HCT116 (cell line): ENCODE measurements around the gene TTYH3.

Experiments used
- ATF3 ChIP-seq: IDR thresholded peaks from 2 replicates; pipeline ENCODE4 v1.6.1; 2012
- CTCF ChIP-seq, 3 experiments: fragments of 200-600 bp in 1 of 3; sonication (generic) in 1 of 3; IDR thresholded peaks in 2 of 3; conservative IDR thresholded peaks in 1 of 3; 2 replicates each; pipeline ENCODE4 v1.5.1; 2012 to 2017; ENCODE audit warnings: low read depth in 2 of 3, low read length in 2 of 3, antibody characterized with exemption in 1 of 3, borderline replicate concordance in 1 of 3, control low read depth in 1 of 3, mild to moderate bottlenecking in 1 of 3, mixed read lengths in 1 of 3, mixed run types in 1 of 3, moderate library complexity in 1 of 3; ENCODE audit not compliant: insufficient read depth in 1 of 3
- EZH2phosphoT487 ChIP-seq: fragments of 200-600 bp; IDR thresholded peaks from 2 replicates; pipeline ENCODE4 v1.6.1; 2018; ENCODE audit warnings: antibody characterized with exemption, borderline replicate concordance
- POLR2AphosphoS5 ChIP-seq: IDR thresholded peaks from 2 replicates; pipeline ENCODE4 v1.6.1; 2011; ENCODE audit warnings: mild to moderate bottlenecking, low read depth, low read length, moderate library complexity
- SP1 ChIP-seq: IDR thresholded peaks from 2 replicates; pipeline ENCODE4 v1.6.1; 2012; ENCODE audit warnings: low read depth
- ZBTB33 ChIP-seq: IDR thresholded peaks from 2 replicates; pipeline ENCODE4 v1.6.1; 2011; ENCODE audit warnings: mild to moderate bottlenecking, low read length, moderate library complexity; ENCODE audit not compliant: insufficient replicate concordance; ENCODE audit errors: extremely low read depth
- ZFX ChIP-seq: fragments of 450-650 bp; IDR thresholded peaks from 2 replicates; pipeline ENCODE4 v1.6.1; 2017
- ZNF274 ChIP-seq: fragments of 200-500 bp; sonication (Bioruptor generic); IDR thresholded peaks from 2 replicates; pipeline ENCODE4 v1.6.1; 2014; ENCODE audit warnings: mild to moderate bottlenecking, low read depth, low read length, inconsistent platforms
- TF ChIP-seq, protein P1 (sequence below): IDR thresholded peaks from 2 replicates; pipeline ENCODE4 v1.6.1; 2012

DNA sequence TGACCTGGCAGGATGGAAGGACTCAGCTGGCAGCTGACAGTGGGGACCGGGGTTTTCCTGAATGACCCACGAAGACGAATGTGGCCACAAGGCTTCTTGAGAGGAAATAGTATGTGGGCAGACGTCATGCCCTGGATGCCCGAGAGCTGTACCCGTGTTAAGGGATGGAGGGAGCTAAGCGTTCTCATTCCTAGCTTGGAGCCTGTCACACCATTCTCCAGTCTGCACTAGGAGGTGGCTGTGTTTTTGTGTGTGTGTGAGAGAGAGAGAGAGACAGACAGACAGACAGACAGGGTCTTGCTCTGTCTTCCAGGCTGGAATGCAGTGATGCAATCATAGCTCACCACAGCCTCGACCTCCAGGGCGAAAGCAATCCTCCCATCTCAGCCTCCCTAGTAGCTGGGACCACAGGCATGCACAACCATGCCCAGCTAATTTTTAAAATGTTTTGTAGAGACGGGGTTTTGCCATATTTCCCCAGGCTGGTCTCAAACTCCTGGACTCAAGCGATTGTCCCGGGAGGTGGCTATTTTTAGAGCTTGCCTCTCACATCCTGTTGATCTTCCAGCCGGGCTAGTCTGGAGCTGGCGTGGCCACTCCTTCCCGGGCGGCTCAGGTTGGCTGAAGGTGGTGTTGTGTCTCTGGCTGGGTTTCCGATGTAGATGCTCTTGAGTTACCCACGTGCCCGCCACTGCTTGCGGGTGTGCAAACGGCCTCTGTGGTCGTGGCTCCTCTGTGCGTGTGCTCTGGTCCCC is 58.3 kb downstream of the TTYH3 start:
- no peak for TF ChIP-seq CTCF (IDR thresholded peaks at IDR 0.05 in 2 of 3, conservative IDR thresholded peaks at IDR 0.05 in 1 of 3; ENCODE audit: borderline replicate concordance in 1 of 3, insufficient read depth in 1 of 3, low read depth in 2 of 3, low read length in 2 of 3)
- TF ChIP-seq, protein P1, sequence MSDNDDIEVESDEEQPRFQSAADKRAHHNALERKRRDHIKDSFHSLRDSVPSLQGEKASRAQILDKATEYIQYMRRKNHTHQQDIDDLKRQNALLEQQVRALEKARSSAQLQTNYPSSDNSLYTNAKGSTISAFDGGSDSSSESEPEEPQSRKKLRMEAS: no peak
- no peak for TF ChIP-seq POLR2AphosphoS5
- no peak for TF ChIP-seq SP1
- TF ChIP-seq EZH2phosphoT487: no peak
- TF ChIP-seq ATF3: no peak
- no peak for TF ChIP-seq ZBTB33
- TF ChIP-seq ZFX: no peak
- TF ChIP-seq ZNF274: no peak
